ENCODE results near the gene DEAF1.

DEAF1 gene

GRCh38 chr11:605286-606129 is 89.5 kb downstream of the DEAF1 start:
- H4K20me1 ChIP-seq (ENCODE audit: insufficient read depth): no peaks in the 10 kb centered on the region
- H3K4me1 ChIP-seq (ENCODE audit: low read depth, poor library complexity, severe bottlenecking): no peaks in the 10 kb centered on the region
- no peak overlapping the region for H3K27ac ChIP-seq
- H3K79me2 ChIP-seq (ENCODE audit: insufficient read depth, low read depth): no peaks in the 10 kb centered on the region
- no peak overlapping the region for H2AFZ ChIP-seq (ENCODE audit: low read depth)
- H3K36me3 ChIP-seq (ENCODE audit: insufficient read depth): no peaks in the 10 kb centered on the region; the same call in 1 of the 2 replicates
- no peak overlapping the region for H3K4me2 ChIP-seq
- no peak overlapping the region for H3K4me3 ChIP-seq (IDR thresholded peaks at IDR 0.05; ENCODE audit: insufficient read depth, low read depth, low read length)
- no peak for TF ChIP-seq CTCF (conservative IDR thresholded peaks at IDR 0.05; ENCODE audit: low read depth, low read length)
- no peak overlapping the region for H3K9ac ChIP-seq
- H3K27me3 ChIP-seq (ENCODE audit: insufficient read depth, low read depth): no peaks in the 10 kb centered on the region

- H3K79me2 ChIP-seq (ENCODE audit: insufficient read depth, low read depth): no peaks in the 10 kb centered on the region
- H3K9ac ChIP-seq: no peak overlapping the region
- no peaks in the 10 kb centered on the region for H4K20me1 ChIP-seq (ENCODE audit: insufficient read depth)
- no peak overlapping the region for H2AFZ ChIP-seq (ENCODE audit: low read depth)
- H3K36me3 ChIP-seq (ENCODE audit: insufficient read depth): no peaks in the 10 kb centered on the region; the same call in 1 of the 2 replicates
- no peaks in the 10 kb centered on the region for H3K27me3 ChIP-seq (ENCODE audit: insufficient read depth, low read depth)
- no peak for TF ChIP-seq CTCF (conservative IDR thresholded peaks at IDR 0.05; ENCODE audit: low read depth, low read length)
- H3K4me1 ChIP-seq (ENCODE audit: low read depth, poor library complexity, severe bottlenecking): no peaks in the 10 kb centered on the region
- H3K27ac ChIP-seq: no peak overlapping the region
- no peak overlapping the region for H3K4me3 ChIP-seq (IDR thresholded peaks at IDR 0.05; ENCODE audit: insufficient read depth, low read depth, low read length)
- no peak overlapping the region for H3K4me2 ChIP-seq
These were observed 91.9 kb downstream of the DEAF1 start for GRCh38 chr11:603154-603553.

GRCh38 chr11:601573-602245 is 93.3 kb downstream of the DEAF1 start:
- H3K9ac ChIP-seq: no peak overlapping the region

More at GRCh38 chr11:601573-602245, 93.3 kb downstream of the DEAF1 start:
- Histone ChIP-seq H3K27me3 (ENCODE audit: insufficient read depth, low read depth) (no peaks in the 10 kb centered on the region), H3K27ac (no peak overlapping the region), H3K4me2 (no peak overlapping the region), H3K4me1 (ENCODE audit: low read depth, poor library complexity, severe bottlenecking) (peaks cover 2% of the 10 kb centered on the region), H3K36me3 (ENCODE audit: insufficient read depth) (no peaks in the 10 kb centered on the region), H2AFZ (ENCODE audit: low read depth) (no peak overlapping the region), H4K20me1 (ENCODE audit: insufficient read depth) (no peaks in the 10 kb centered on the region), H3K79me2 (ENCODE audit: insufficient read depth, low read depth) (no peaks in the 10 kb centered on the region), H3K4me3 (IDR thresholded peaks at IDR 0.05; ENCODE audit: insufficient read depth, low read depth, low read length) (no peak overlapping the region)
- TF ChIP-seq CTCF (conservative IDR thresholded peaks at IDR 0.05; ENCODE audit: low read depth, low read length): no peak

Data from KMS-11 (cell line).